RWPE2 (cell line): ENCODE data around the gene CTF1.

Experiments
- ATAC-seq: fragments of 200-7000 bp; cut with Tn5 transposase; 3 replicates; pipeline ENCODE4 v1.9.1; 2021; ENCODE audit warnings: low read depth
- DNase-seq: peaks from one replicate; pipeline ENCODE4 v3.0.0-alpha.2; 2020; ENCODE audit warnings: low spot score
- H3K27ac ChIP-seq: fragments of 450-650 bp; 2 replicates; pipeline ENCODE4 v1.5.1; 2017; ENCODE audit warnings: mild to moderate bottlenecking; ENCODE audit not compliant: poor library complexity, severe bottlenecking
- H3K27me3 ChIP-seq: fragments of 250-450 bp; sonication (Bioruptor Pico); 2 replicates; pipeline ENCODE4 v1.5.1; 2021; ENCODE audit warnings: mild to moderate bottlenecking, moderate library complexity; ENCODE audit not compliant: insufficient read depth, poor library complexity, severe bottlenecking
- H3K36me3 ChIP-seq: fragments of 250-450 bp; sonication (Bioruptor Pico); 2 replicates; pipeline ENCODE4 v1.5.1; 2020; ENCODE audit warnings: low read depth, mild to moderate bottlenecking, moderate library complexity
- H3K4me1 ChIP-seq: fragments of 250-450 bp; sonication (Bioruptor Pico); 2 replicates; pipeline ENCODE4 v1.5.1; 2021; ENCODE audit warnings: mild to moderate bottlenecking, moderate library complexity; ENCODE audit not compliant: insufficient read depth, poor library complexity, severe bottlenecking
- H3K4me3 ChIP-seq: fragments of 250-450 bp; sonication (Bioruptor Pico); 2 replicates; pipeline ENCODE4 v1.5.1; 2021; ENCODE audit warnings: mild to moderate bottlenecking, moderate library complexity; ENCODE audit not compliant: severe bottlenecking
- H3K9me3 ChIP-seq: fragments of 250-450 bp; sonication (Bioruptor Pico); 2 replicates; pipeline ENCODE4 v1.5.1; 2021; ENCODE audit warnings: mild to moderate bottlenecking, moderate library complexity; ENCODE audit not compliant: severe bottlenecking
- TF ChIP-seq, protein P1 (sequence below): fragments of 450-650 bp; IDR thresholded peaks from one replicate; pipeline ENCODE4 v1.5.1; 2017; ENCODE audit warnings: mild to moderate bottlenecking, moderate library complexity; ENCODE audit not compliant: poor library complexity, severe bottlenecking

Gene CTF1

DNA sequence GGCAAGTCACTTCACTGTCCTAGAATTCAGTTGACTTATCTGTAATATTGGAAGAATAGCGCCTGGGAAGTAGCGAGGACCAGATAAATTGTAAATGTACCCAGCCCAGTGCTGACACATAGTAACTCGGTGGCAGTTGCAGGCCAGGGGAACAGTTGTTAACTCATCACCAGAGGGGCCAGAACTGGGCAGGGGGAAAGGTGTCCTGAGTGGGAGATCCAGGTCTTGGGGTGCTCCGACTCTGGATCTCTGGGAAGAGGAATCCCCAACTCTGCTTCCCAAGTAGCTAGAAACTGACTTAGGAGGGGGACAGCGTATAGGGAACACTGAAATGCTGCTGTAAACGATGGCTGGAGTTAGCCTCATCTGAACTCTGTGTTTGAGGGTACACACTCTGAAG is 25.5 kb upstream of the CTF1 start:
- H3K4me1 ChIP-seq, result no peaks in the 10 kb centered on the region
- H3K27me3 ChIP-seq, result no peaks in the 10 kb centered on the region
- TF ChIP-seq, protein P1, sequence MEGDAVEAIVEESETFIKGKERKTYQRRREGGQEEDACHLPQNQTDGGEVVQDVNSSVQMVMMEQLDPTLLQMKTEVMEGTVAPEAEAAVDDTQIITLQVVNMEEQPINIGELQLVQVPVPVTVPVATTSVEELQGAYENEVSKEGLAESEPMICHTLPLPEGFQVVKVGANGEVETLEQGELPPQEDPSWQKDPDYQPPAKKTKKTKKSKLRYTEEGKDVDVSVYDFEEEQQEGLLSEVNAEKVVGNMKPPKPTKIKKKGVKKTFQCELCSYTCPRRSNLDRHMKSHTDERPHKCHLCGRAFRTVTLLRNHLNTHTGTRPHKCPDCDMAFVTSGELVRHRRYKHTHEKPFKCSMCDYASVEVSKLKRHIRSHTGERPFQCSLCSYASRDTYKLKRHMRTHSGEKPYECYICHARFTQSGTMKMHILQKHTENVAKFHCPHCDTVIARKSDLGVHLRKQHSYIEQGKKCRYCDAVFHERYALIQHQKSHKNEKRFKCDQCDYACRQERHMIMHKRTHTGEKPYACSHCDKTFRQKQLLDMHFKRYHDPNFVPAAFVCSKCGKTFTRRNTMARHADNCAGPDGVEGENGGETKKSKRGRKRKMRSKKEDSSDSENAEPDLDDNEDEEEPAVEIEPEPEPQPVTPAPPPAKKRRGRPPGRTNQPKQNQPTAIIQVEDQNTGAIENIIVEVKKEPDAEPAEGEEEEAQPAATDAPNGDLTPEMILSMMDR, result no peak
- peaks cover 7% of the 10 kb centered on the region; the same call in 1 of the 2 replicates for H3K36me3 ChIP-seq
- no peaks in the 10 kb centered on the region for H3K9me3 ChIP-seq
- H3K4me3 ChIP-seq, result no peak overlapping the region
- no peak overlapping the region for H3K27ac ChIP-seq
- DNase-seq, result no peak
- ATAC-seq, result no peak

DNA sequence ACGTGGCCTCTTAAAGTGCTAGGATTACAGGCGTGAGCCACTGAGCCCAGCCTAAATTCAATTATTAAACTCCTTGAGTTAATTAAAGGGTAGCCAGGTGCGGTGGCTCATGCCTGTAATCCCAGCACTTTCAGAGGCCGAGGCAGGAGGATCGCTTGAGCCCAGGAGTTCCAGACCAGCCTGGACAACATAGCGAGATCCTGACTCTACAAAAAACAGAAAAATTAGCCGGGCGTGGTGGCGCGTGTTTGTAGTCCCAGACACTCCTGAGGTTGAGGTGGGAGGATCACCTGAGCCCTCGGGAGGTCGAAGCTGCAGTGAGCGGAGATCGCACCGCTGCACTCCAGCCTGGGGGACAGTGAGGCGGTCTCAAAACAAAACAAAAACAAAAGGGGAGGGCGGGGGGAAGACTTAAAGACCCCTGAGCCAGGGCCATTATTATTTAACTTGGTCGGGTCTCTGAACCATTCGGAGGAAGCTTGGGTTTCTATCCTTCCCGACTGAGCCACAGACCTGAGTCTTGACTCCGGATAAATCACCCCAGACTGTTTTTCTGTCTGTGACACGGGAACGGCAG is 22.1 kb upstream of the CTF1 start:
- H3K27me3 ChIP-seq, result no peaks in the 10 kb centered on the region
- no peak for DNase-seq
- peaks cover 5% of the 10 kb centered on the region for H3K4me1 ChIP-seq
- peaks cover 13% of the 10 kb centered on the region for H3K36me3 ChIP-seq
- H3K9me3 ChIP-seq, result no peaks in the 10 kb centered on the region
- H3K27ac ChIP-seq, result peak overlapping the region; percentile 55
- TF ChIP-seq, protein P1, result no peak
- ATAC-seq, result no peak
- H3K4me3 ChIP-seq, result peak overlapping the region; percentile 58

DNA sequence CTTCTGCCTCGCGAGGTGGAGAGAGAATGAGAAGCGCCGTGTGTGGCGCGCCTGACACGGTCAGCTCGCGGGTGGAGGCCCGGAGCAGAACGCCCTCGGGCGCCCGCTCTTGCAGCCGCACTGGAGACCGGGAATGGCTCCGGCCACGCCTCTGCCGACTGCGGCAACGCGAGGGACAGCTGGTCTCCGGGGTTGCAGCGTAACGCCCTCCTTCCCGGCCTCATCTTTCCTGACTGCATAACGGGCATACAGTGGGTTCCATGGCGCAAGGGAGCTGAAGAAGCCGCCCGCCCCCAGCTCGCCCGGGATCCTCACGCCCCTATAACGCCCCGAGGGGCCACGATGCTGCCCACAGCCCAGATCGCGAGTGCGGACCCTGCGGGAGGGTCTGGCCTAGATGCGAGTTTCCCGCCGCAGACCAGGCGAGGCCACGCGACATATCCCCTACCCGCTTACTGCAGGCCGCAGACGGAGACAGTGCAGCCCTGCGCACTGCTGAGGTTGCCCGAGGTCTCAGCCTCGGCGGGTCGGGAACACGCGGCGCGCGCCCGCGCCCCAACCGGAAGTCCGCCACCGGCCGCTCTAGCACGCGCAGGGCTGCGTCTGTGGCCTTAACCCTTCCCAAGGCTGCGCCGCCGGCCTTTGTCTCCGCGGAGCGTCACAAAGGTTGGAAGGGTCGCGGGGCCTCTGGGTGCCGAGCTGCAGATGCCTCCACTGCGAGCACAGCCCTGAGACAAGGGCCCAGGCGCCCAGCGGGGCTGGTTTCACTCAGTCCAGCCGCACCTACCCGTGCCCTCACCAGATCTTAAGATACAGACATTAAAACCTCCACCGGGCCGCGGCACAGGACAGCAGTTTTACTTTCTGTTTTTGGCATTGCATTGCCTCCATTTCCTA is 21.3 kb upstream of the CTF1 start:
- H3K27me3 ChIP-seq, result no peaks in the 10 kb centered on the region
- peaks cover 5% of the 10 kb centered on the region for H3K4me1 ChIP-seq
- H3K9me3 ChIP-seq, result no peaks in the 10 kb centered on the region
- peak overlapping the region; percentile 55 for H3K27ac ChIP-seq
- peaks cover 13% of the 10 kb centered on the region for H3K36me3 ChIP-seq
- TF ChIP-seq, protein P1, result no peak
- peak; percentile 86 for DNase-seq
- H3K4me3 ChIP-seq, result peak overlapping the region; percentile 58
- ATAC-seq, result peak; percentile 94

DNA sequence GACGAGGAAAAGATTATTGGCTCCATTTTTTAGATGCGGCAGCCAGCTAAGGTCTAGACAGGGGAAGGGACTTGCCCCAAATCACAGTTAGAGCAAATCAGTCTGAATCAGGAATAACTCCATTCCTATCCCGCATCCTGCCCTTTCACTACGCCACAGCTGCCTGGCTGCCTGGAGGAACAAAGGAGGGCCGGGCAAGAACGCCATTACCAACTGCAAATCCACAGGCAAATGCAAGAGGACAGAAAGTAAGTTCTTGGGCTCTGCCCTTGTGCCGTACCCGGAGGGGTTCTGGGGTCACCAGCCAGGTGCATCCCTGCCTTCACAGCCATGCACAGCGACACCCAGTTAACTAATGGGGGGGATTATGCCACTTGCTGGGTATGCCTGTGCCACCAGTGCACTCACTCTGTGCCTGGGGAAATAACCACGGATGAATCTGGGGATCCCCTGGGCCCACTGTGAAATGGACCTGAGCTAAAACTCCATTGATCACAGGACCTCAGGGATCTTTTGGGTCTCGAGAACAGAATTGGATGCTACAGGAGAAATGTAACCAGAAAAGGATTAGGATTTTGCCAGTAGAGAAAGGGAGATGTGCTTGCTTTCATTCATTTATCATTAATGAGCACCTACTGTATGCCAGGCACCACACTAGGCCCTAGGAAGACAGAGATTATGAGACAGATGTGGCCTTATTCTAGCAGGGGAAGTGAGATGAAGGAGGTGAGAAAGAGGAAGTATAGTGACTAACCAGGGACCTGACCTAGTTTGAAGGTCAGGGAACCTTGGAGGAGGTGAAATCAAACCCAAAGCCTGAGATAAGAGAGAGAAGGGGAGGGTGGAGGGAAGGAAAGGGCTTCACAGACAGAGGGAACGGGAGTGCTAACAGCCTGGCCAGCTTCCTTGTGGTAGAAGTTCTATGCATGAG is 20.3 kb upstream of the CTF1 start:
- ATAC-seq (peak; percentile 7; the same call in 1 of the 3 replicates), DNase-seq (no peak)
- H3K9me3 ChIP-seq, result no peaks in the 10 kb centered on the region
- H3K4me1 ChIP-seq, result peaks cover 5% of the 10 kb centered on the region
- peak overlapping the region; percentile 55 for H3K27ac ChIP-seq
- no peaks in the 10 kb centered on the region for H3K27me3 ChIP-seq
- TF ChIP-seq, protein P1, result no peak
- peak overlapping the region; percentile 58 for H3K4me3 ChIP-seq
- peaks cover 13% of the 10 kb centered on the region for H3K36me3 ChIP-seq
